Nephron (organoid): ENCODE results near the gene OTC.

Source experiments
- H3K27ac Mint-ChIP-seq, 3 experiments: 2 replicates each; pipeline ENCODE4 v1.8.0; 2020; ENCODE audit warnings: mixed read lengths in 3 of 3, mild to moderate bottlenecking in 2 of 3, moderate library complexity in 1 of 3
- H3K27me3 Mint-ChIP-seq: 2 replicates; pipeline ENCODE4 v1.8.0; 2021; ENCODE audit warnings: low read depth, mild to moderate bottlenecking, moderate library complexity, mixed read lengths
- H3K36me3 Mint-ChIP-seq: 2 replicates; pipeline ENCODE4 v1.8.0; 2020; ENCODE audit warnings: low read depth, mixed read lengths
- H3K4me1 Mint-ChIP-seq: 2 replicates; pipeline ENCODE4 v1.8.0; 2020; ENCODE audit warnings: mixed read lengths
- H3K4me3 Mint-ChIP-seq, 3 experiments: 2 replicates each; pipeline ENCODE4 v1.8.0; 2020; ENCODE audit warnings: mild to moderate bottlenecking in 3 of 3, mixed read lengths in 3 of 3, moderate library complexity in 2 of 3
- H3K9me3 Mint-ChIP-seq: 2 replicates; pipeline ENCODE4 v1.8.0; 2020; ENCODE audit warnings: mixed read lengths
- CTCF ChIP-seq, 3 experiments: fragments of 200-600 bp; sonication (generic); IDR thresholded peaks; one replicate each; pipeline ENCODE4 v1.5.0; 2021; ENCODE audit warnings: antibody characterized with exemption in 3 of 3; ENCODE audit not compliant: unreplicated experiment in 3 of 3

Gene OTC

DNA sequence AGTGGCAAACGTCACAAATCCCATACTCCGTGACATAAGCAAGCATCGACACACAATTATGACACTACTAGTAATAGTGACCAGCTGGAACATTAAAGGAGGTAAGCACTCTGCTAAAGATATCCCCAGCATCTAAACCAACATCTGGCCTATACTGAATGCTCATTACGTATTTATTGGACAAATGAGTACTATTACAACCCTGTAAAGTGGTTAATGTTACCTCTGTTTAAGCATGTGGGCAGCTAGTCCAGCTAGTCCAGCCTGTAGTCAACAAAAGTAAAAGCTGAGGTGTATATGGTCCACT lies 24.7 kb upstream of the OTC start:
- peak in 1 of 3 experiments; percentile 0 for TF ChIP-seq CTCF (IDR thresholded peaks at IDR 0.05; ENCODE audit: unreplicated experiment in 3 of 3)

DNA sequence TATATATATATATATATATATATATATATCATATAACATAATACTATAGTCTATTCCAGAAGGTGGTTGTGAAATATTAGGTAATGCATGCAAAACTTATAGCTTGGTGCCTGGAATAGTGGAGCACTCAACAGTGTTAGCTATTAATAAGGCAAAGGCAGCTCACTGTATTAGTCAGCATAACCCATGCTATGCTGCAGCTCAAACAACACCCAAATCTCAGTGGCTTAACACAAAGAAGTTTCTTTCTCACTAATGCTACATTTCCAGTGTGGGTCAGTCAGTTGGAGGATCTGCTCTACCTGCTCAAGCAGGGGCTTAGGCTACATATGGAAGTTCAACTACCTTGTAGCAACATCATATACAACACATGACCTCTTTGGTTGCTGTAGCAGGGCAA lies 19.9 kb upstream of the OTC start:
- H3K27me3 Mint-ChIP-seq: no peaks in the 10 kb centered on the region
- H3K36me3 Mint-ChIP-seq: no peaks in the 10 kb centered on the region
- peaks cover 30% of the 10 kb centered on the region for H3K4me1 Mint-ChIP-seq
- TF ChIP-seq CTCF (IDR thresholded peaks at IDR 0.05; ENCODE audit: unreplicated experiment in 3 of 3): no peak
- peaks cover 8% of the 10 kb centered on the region for H3K9me3 Mint-ChIP-seq
- no peak overlapping the region for H3K4me3 Mint-ChIP-seq
- no peak overlapping the region for H3K27ac Mint-ChIP-seq

More for the DNA sequence above, 24.7 kb upstream of the OTC start:
- no peaks in the 10 kb centered on the region for H3K36me3 Mint-ChIP-seq
- peak overlapping the region; percentile 94 to 97 (median 95) for H3K4me3 Mint-ChIP-seq
- H3K9me3 Mint-ChIP-seq: peaks cover 14% of the 10 kb centered on the region
- H3K27ac Mint-ChIP-seq: peak overlapping the region; percentile 88 to 97 (median 96)
- peaks cover 16% of the 10 kb centered on the region for H3K4me1 Mint-ChIP-seq
- H3K27me3 Mint-ChIP-seq: no peaks in the 10 kb centered on the region

- peak overlapping the region; percentile 15 to 28 (median 17) for H3K27ac Mint-ChIP-seq
- TF ChIP-seq CTCF (IDR thresholded peaks at IDR 0.05; ENCODE audit: unreplicated experiment in 3 of 3): peak; percentile 22 to 39 (median 27)
- no peak overlapping the region for H3K4me3 Mint-ChIP-seq
- H3K9me3 Mint-ChIP-seq: no peaks in the 10 kb centered on the region
- H3K36me3 Mint-ChIP-seq: no peaks in the 10 kb centered on the region
- H3K27me3 Mint-ChIP-seq: no peaks in the 10 kb centered on the region
- peaks cover 33% of the 10 kb centered on the region for H3K4me1 Mint-ChIP-seq
Observed at GRCh38 chrX:38335382-38335781, 17.0 kb upstream of the OTC start.

DNA sequence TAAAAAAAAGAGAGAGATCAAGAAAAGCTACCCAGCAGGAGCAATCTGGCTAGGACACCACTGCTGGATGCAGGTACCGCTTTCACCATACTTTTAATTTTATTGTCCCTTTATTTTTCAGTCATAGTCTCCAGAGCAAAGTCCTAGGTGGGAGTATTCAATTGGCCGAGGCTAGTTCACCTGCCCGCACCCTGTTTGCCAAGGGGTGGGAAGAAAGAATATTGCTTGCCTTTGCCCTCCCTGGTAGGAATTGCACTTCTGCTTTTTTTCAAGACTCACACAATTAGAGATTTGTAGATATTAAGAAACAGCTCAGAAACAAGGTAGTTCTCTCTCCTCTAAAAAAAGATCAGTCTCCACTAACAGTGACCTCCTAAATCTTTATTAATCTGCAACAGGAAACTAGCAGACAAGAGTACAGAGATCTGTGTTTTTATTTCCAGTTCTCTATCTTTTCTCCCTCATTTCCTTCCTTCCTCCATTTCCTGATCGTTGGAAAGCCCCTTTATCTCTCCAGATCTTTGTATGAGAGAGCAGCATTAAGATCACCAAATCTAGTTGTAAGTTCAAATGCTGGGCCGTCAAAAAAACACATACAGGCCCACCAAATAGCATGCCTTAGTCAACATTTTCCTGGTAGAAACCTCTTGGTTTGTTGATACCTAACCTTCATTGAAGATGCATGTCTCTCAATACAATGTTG lies 15.7 kb upstream of the OTC start:
- no peak for TF ChIP-seq CTCF (IDR thresholded peaks at IDR 0.05; ENCODE audit: unreplicated experiment in 3 of 3)
- Mint-ChIP-seq H3K4me1 (peaks cover 33% of the 10 kb centered on the region), H3K27ac (peak overlapping the region in 1 of 3 experiments; percentile 70), H3K9me3 (peaks cover 4% of the 10 kb centered on the region), H3K4me3 (no peak overlapping the region), H3K27me3 (no peaks in the 10 kb centered on the region), H3K36me3 (no peaks in the 10 kb centered on the region)

DNA sequence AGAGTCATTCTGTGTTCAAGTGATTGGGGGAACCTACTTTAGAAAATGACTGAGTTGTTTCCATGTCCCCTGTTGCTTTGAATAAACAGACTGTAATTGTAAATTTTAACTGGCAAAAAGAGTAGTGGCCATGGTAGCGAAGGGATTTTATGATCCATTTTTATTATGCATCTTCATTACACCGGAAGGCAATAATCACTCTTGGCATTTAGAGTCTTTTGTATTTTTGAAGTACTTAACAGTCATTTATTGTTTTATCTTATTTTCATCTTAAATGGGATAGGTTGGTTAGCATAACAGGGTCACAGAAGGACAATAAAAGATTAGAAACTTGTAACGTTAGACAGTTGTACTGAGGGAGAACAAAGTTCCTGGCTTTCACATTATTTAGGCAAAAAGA lies 11.0 kb upstream of the OTC start:
- H3K4me3 Mint-ChIP-seq: no peak overlapping the region
- no peak for TF ChIP-seq CTCF (IDR thresholded peaks at IDR 0.05; ENCODE audit: unreplicated experiment in 3 of 3)
- H3K9me3 Mint-ChIP-seq: peaks cover 6% of the 10 kb centered on the region
- H3K4me1 Mint-ChIP-seq: peaks cover 13% of the 10 kb centered on the region
- no peaks in the 10 kb centered on the region for H3K27me3 Mint-ChIP-seq
- no peak overlapping the region for H3K27ac Mint-ChIP-seq
- H3K36me3 Mint-ChIP-seq: no peaks in the 10 kb centered on the region
